HepG2 (cell line): ENCODE measurements around the gene PDCL3. TPM values are rescaled to one million over a fixed set of nuclear protein-coding genes. Genes with fewer than 3 reads are reported as not detected.

ENCODE experiments used
- ATAC-seq: fragments of 200-7000 bp; cut with Tn5 transposase; 3 replicates; pipeline ENCODE4 v1.9.1; 2020; ENCODE audit warnings: mild to moderate bottlenecking, moderate library complexity
- BruUV-seq: library from RNA; stranded (reverse); fragments of 400-500 nt; replicated peaks from 2 replicates; lab custom pipeline; 2021; lab: Mats Ljungman, UMichigan
- CTCF ChIA-PET: fragments of 300-600 bp; formaldehyde crosslinking; extraction: SDS; loops from one replicate; lab custom pipeline; 2021; ENCODE audit warnings: low total read pairs, inconsistent platforms, low intra/inter-chr PET ratio; lab: Yijun Ruan, JAX
- POLR2A ChIA-PET: fragments of 350-600 bp; sonication (Branson Sonifier 250); formaldehyde crosslinking; loops from one replicate; lab custom pipeline; 2020; ENCODE audit warnings: antibody characterized with exemption, inconsistent platforms; lab: Yijun Ruan, JAX
- DNase-seq: peaks from one replicate; pipeline ENCODE4 v3.0.0-alpha.2; 2015; ENCODE audit warnings: low spot score
- FAIRE-seq: peaks from 3 replicates; lab custom pipeline; 2011; peaks lifted over from hg19 to GRCh38; lab: Jason Lieb, UNC
- H2AFZ ChIP-seq: one replicate; pipeline ENCODE4 v1.6.1; 2011; ENCODE audit warnings: low read length, inconsistent platforms
- H3K27ac ChIP-seq: fragments of 300-600 bp; 3 replicates; pipeline ENCODE4 v1.8.0; 2011; ENCODE audit warnings: mixed run types, mild to moderate bottlenecking, mixed read lengths, low read length, inconsistent platforms; ENCODE audit not compliant: insufficient read depth; ENCODE audit errors: extremely low read length
- H3K27me3 ChIP-seq, 2 experiments: fragments of 200-600 bp in 1 of 2; 2 replicates in 1 of 2; 3 replicates in 1 of 2; pipeline versions ENCODE4 v1.6.0 to v1.8.0; 2011; ENCODE audit warnings: low read length in 2 of 2, mild to moderate bottlenecking in 2 of 2, moderate library complexity in 2 of 2, inconsistent platforms in 1 of 2; ENCODE audit not compliant: insufficient read depth in 2 of 2, control insufficient read depth in 1 of 2
- H3K36me3 ChIP-seq, 2 experiments: fragments of 200-600 bp in 1 of 2; replicated peaks in 1 of 2; 2 replicates in 1 of 2; 3 replicates in 1 of 2; pipeline versions ENCODE4 v1.5.1 to v1.8.0; 2011; ENCODE audit warnings: low read length in 2 of 2, inconsistent platforms in 1 of 2; ENCODE audit not compliant: insufficient read depth in 2 of 2, control insufficient read depth in 1 of 2
- H3K4me1 ChIP-seq: 2 replicates; pipeline ENCODE4 v1.5.1; 2012; ENCODE audit warnings: low read length, inconsistent platforms; ENCODE audit not compliant: insufficient read depth
- H3K4me2 ChIP-seq: 2 replicates; pipeline ENCODE4 v1.6.0; 2011; ENCODE audit warnings: low read depth, low read length, inconsistent platforms
- H3K4me3 ChIP-seq, 3 experiments: fragments of 200-600 bp in 1 of 3; sonication (generic), shearing (Covaris generic) in 1 of 3; replicated peaks in 1 of 3; 2 replicates each; pipeline ENCODE4 v1.5.1; 2011 to 2016; ENCODE audit warnings: low read length in 3 of 3, inconsistent platforms in 2 of 3, low read depth in 2 of 3, mild to moderate bottlenecking in 2 of 3, control low read depth in 1 of 3, mixed read lengths in 1 of 3; ENCODE audit not compliant: insufficient read depth in 1 of 3
- H3K79me2 ChIP-seq: one replicate; pipeline ENCODE4 v1.6.1; 2011; ENCODE audit warnings: low read length, inconsistent platforms; ENCODE audit not compliant: insufficient read depth
- H3K9ac ChIP-seq: 2 replicates; pipeline ENCODE4 v1.6.0; 2011; ENCODE audit warnings: mild to moderate bottlenecking, low read depth, low read length, inconsistent platforms; ENCODE audit not compliant: insufficient read depth
- H3K9me3 ChIP-seq: 2 replicates; pipeline ENCODE4 v1.5.1; 2012; ENCODE audit warnings: mild to moderate bottlenecking, low read length
- H4K20me1 ChIP-seq: 2 replicates; pipeline ENCODE4 v1.6.0; 2011; ENCODE audit warnings: inconsistent platforms, mild to moderate bottlenecking, low read length, moderate library complexity; ENCODE audit not compliant: insufficient read depth
- HNRNPLL ChIP-seq: fragments of 200-400 bp; formaldehyde crosslinking; IDR thresholded peaks from 2 replicates; pipeline ENCODE4 v1.6.1; 2017; ENCODE audit warnings: mild to moderate bottlenecking, low read depth, low read length; ENCODE audit not compliant: poor library complexity, severe bottlenecking
- PHF5A ChIP-seq: IDR thresholded peaks from one replicate; pipeline ENCODE4 v1.6.1; 2018; ENCODE audit warnings: low read depth, missing genetic modification reagents; ENCODE audit not compliant: unreplicated experiment
- ZNF496 ChIP-seq: sonication (generic); formaldehyde crosslinking; IDR thresholded peaks from 2 replicates; pipeline ENCODE4 v1.8.1; 2023; ENCODE audit warnings: mild to moderate bottlenecking, moderate library complexity, missing genetic modification reagents; ENCODE audit not compliant: insufficient replicate concordance
- ZNF512 ChIP-seq: sonication (generic); formaldehyde crosslinking; IDR thresholded peaks from 2 replicates; pipeline ENCODE4 v1.4.0; 2020; ENCODE audit warnings: mild to moderate bottlenecking, missing genetic modification reagents
- WGBS: methylation state at CpG from one replicate; pipeline ENCODE4 v1.1.6; 2017; ENCODE audit warnings: low lambda C conversion rate; 5-methylcytosine and 5-hydroxymethylcytosine counted together
- in situ Hi-C: cut with HindIII; loops from 2 replicates; pipeline ENCODE4 v1.10.0; 2017; ENCODE audit warnings: low pct_unique_long_range_greater_than_20kb; ENCODE audit not compliant: extremely low pct_ligation_motif_present
- intact Hi-C: fragments of 100-400 bp; cut with micrococcal nuclease; formaldehyde crosslinking; loops from one replicate; pipeline ENCODE4 v1.10.0; 2022; ENCODE audit not compliant: unreplicated experiment
- polyA plus RNA-seq, 8 experiments: library from polyadenylated mRNA; depleted of rRNA in 3 of 8; stranded (reverse) in 7 of 8; unstranded in 1 of 8; fragments of >200 nt; fragmentation: Illumina TruSeq in 4 of 8; extraction: Trizol in 4 of 8; gene quantifications; 2 replicates each; pipeline versions ENCODE4 v1.2.1 to v1.2.3, GENCODE V29; 2011 to 2016; ENCODE audit warnings: low read depth in 4 of 8, missing spikeins in 1 of 8, mixed read lengths in 1 of 8; ENCODE audit not compliant: insufficient read depth in 1 of 8
- total RNA-seq, 5 experiments: library from RNA; depleted of rRNA; stranded (reverse); fragments of >200 nt; fragmentation: Illumina TruSeq; extraction: Trizol; gene quantifications; 2 replicates each; pipeline ENCODE4 v1.2.3, GENCODE V29; 2016; ENCODE audit warnings: low read depth in 1 of 5
- TF ChIP-seq, protein P1 (sequence below): sonication (generic); formaldehyde crosslinking; IDR thresholded peaks from 2 replicates; pipeline ENCODE4 v1.4.0; 2020; ENCODE audit warnings: low read depth, missing genetic modification reagents
- TF ChIP-seq, protein P2 (sequence below): sonication (generic); formaldehyde crosslinking; IDR thresholded peaks from 2 replicates; pipeline ENCODE4 v1.4.0; 2020; ENCODE audit warnings: mild to moderate bottlenecking, missing genetic modification reagents, borderline replicate concordance

Gene PDCL3
- total and polyA plus RNA-seq, 2 of the 13 experiments (the other 11 are each of a cell fraction or from before 2014, with no cell fraction given), result 14.4 to 24.4 TPM

DNA sequence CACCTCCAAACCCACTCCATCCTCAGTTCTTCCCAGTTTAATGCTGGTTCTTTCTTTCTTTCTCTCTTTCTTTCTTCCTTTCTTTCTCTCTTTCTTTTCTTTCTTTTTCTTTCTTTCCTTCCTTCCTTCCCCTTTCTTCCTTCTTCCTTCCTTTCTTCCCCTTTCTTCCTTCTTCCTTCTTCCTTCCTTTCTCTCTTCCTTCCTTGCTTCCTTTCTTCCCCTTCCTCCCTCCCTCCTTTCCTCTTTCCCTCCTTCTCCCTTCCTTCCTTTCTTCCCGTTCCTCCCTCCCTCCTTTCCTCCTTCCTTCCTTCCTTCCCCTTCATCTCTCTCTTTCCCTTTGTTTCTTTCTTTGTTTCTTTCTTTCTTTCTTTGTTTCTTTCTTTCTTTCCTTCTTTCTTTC is 50.9 kb downstream of the PDCL3 start:
- ChIA-PET POLR2A (no interaction called here), CTCF (no interaction called here)
- H3K9ac ChIP-seq, result no peak overlapping the region
- H3K27me3 ChIP-seq, result peaks cover 5 to 69% of the 10 kb centered on the region in 2 experiments; a peak in 4 of 5 replicates
- intact Hi-C loops (no loop called here), in situ Hi-C loops (loop anchor here (5.0 kb wide), 1 partner anchor 384 kb away; no protein-coding TSS in a partner anchor)
- FAIRE-seq, result no peak
- H4K20me1 ChIP-seq, result no peaks in the 10 kb centered on the region
- BruUV-seq, result no TSS peak
- H3K36me3 ChIP-seq, result no peaks in the 10 kb centered on the region
- 0% methylated on average over 1 of the region's 1 CpG for WGBS
- no peak for ATAC-seq
- no peaks in the 10 kb centered on the region for H3K9me3 ChIP-seq
- TF ChIP-seq PHF5A (no peak), ZNF512 (CRISPR knock-in tag) (peak; percentile 90; the same call in 1 of the 2 replicates)
- H3K79me2 ChIP-seq, result no peaks in the 10 kb centered on the region
- no peak overlapping the region for H3K27ac ChIP-seq
- H3K4me3 ChIP-seq, result no peak overlapping the region
- no peaks in the 10 kb centered on the region for H3K4me1 ChIP-seq
- no peak overlapping the region for H3K4me2 ChIP-seq
- H2AFZ ChIP-seq, result no peak overlapping the region
- no peak for DNase-seq

GRCh38 chr2:100614455-100615000 is 51.7 kb downstream of the PDCL3 start:
- CTCF ChIA-PET, result no interaction called here

More at GRCh38 chr2:100614455-100615000, 51.7 kb downstream of the PDCL3 start:
- H3K4me2 ChIP-seq, result no peak overlapping the region
- no peak overlapping the region for H3K4me3 ChIP-seq
- no peaks in the 10 kb centered on the region for H3K4me1 ChIP-seq
- no TSS peak for BruUV-seq
- WGBS, result 27% methylated on average over 6 of the region's 11 CpGs
- H3K27me3 ChIP-seq, result peaks cover 5 to 70% of the 10 kb centered on the region in 2 experiments; a peak in 4 of 5 replicates
- no peak for FAIRE-seq
- POLR2A ChIA-PET, result no interaction called here
- no peaks in the 10 kb centered on the region for H3K79me2 ChIP-seq
- DNase-seq, result no peak
- ATAC-seq, result peak; percentile 37
- TF ChIP-seq HNRNPLL, result no peak
- TF ChIP-seq, protein P1, sequence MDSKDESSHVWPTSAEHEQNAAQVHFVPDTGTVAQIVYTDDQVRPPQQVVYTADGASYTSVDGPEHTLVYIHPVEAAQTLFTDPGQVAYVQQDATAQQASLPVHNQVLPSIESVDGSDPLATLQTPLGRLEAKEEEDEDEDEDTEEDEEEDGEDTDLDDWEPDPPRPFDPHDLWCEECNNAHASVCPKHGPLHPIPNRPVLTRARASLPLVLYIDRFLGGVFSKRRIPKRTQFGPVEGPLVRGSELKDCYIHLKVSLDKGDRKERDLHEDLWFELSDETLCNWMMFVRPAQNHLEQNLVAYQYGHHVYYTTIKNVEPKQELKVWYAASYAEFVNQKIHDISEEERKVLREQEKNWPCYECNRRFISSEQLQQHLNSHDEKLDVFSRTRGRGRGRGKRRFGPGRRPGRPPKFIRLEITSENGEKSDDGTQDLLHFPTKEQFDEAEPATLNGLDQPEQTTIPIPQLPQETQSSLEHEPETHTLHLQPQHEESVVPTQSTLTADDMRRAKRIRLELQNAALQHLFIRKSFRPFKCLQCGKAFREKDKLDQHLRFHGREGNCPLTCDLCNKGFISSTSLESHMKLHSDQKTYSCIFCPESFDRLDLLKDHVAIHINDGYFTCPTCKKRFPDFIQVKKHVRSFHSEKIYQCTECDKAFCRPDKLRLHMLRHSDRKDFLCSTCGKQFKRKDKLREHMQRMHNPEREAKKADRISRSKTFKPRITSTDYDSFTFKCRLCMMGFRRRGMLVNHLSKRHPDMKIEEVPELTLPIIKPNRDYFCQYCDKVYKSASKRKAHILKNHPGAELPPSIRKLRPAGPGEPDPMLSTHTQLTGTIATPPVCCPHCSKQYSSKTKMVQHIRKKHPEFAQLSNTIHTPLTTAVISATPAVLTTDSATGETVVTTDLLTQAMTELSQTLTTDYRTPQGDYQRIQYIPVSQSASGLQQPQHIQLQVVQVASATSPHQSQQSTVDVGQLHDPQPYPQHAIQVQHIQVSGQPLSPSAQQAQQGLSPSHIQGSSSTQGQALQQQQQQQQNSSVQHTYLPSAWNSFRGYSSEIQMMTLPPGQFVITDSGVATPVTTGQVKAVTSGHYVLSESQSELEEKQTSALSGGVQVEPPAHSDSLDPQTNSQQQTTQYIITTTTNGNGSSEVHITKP (CRISPR knock-in tag), result no peak
- TF ChIP-seq, protein P2, sequence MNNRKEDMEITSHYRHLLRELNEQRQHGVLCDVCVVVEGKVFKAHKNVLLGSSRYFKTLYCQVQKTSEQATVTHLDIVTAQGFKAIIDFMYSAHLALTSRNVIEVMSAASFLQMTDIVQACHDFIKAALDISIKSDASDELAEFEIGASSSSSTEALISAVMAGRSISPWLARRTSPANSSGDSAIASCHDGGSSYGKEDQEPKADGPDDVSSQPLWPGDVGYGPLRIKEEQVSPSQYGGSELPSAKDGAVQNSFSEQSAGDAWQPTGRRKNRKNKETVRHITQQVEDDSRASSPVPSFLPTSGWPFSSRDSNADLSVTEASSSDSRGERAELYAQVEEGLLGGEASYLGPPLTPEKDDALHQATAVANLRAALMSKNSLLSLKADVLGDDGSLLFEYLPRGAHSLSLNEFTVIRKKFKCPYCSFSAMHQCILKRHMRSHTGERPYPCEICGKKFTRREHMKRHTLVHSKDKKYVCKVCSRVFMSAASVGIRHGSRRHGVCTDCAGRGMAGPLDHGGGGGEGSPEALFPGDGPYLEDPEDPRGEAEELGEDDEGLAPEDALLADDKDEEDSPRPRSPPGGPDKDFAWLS (CRISPR knock-in tag), result no peak
- TF ChIP-seq ZNF496 (CRISPR knock-in tag), result no peak
- intact Hi-C loops (no loop called here), in situ Hi-C loops (loop anchor here (5.0 kb wide), 1 partner anchor 383 kb away; no protein-coding TSS in a partner anchor)
- no peak overlapping the region for H2AFZ ChIP-seq
- H3K9ac ChIP-seq, result no peak overlapping the region
- H3K9me3 ChIP-seq, result no peaks in the 10 kb centered on the region
- no peaks in the 10 kb centered on the region for H3K36me3 ChIP-seq
- no peaks in the 10 kb centered on the region for H4K20me1 ChIP-seq
- no peak overlapping the region for H3K27ac ChIP-seq
